Bronchial epithelial cell (primary cell): ENCODE measurements around the gene GALNT5. TPM values are rescaled to one million over a fixed set of nuclear protein-coding genes. Genes with fewer than 3 reads are reported as not detected.
"Not testable (repeated sequence)": the region's sequence is repeated elsewhere in the genome, so short reads cannot be mapped to it uniquely, and the experiment has no call there.

ENCODE experiments used
- DNase-seq: peaks from one replicate; pipeline ENCODE4 v3.0.0-alpha.2; 2010; ENCODE audit warnings: low read depth
- FAIRE-seq: peaks from 2 replicates; lab custom pipeline; 2011; peaks lifted over from hg19 to GRCh38; lab: Jason Lieb, UNC
- H3K27me3 ChIP-seq: 2 replicates; pipeline ENCODE4 v1.5.1; 2011; ENCODE audit warnings: low read length; ENCODE audit not compliant: control insufficient read depth, insufficient read depth
- H3K36me3 ChIP-seq: 2 replicates; pipeline ENCODE4 v1.5.1; 2011; ENCODE audit warnings: low read length; ENCODE audit not compliant: control insufficient read depth, insufficient read depth
- H3K4me3 ChIP-seq: 2 replicates; pipeline ENCODE4 v1.5.1; 2011; ENCODE audit warnings: mild to moderate bottlenecking, low read depth, low read length, control low read depth
- total RNA-seq: library from RNA; depleted of rRNA; stranded (reverse); fragments of >200 nt; gene quantifications from 2 replicates; pipeline ENCODE4 v1.2.1, GENCODE V29; 2014
- TF ChIP-seq, protein P1 (sequence below): IDR thresholded peaks from 2 replicates; pipeline ENCODE4 v1.5.1; 2011; ENCODE audit warnings: mild to moderate bottlenecking, moderate library complexity, low read length, control low read depth, inconsistent platforms; ENCODE audit not compliant: insufficient read depth, severe bottlenecking

GALNT5 gene
- total RNA-seq, 1 donor from 2014 or later, result 26.1 TPM

DNA sequence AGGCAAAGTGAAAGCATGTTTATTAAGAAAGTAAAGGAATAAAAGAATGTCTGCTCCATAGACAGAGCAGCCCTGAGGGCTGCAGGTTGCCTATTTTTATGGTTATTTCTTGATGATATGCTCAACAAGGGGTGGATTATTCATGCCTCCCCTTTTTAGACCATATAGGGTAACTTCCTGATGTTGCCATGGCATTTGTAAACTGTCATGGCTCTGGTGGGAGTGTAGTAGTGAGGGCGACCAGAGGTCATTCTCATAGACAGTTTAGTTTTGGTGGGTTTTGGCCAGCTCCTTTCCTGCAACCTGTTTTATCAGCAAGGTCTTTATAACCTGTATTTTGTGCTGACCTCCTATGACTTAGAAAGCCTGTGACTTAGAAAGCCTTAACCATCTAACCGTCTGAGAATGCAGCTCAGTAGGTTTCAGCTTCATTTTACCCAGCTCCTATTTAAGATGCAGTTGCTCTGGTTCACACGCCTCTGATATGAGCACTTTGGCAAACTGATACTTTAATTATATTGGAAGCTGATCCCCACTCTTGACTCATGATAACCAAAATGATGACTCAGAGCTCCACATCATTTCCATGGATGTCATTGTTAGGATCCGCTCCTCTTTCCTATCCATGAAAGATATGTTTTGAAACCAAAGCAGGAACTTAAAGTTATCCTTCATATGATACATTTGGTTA lies 82.6 kb downstream of the GALNT5 start:
- Histone ChIP-seq H3K36me3 (no peaks in the 10 kb centered on the region), H3K27me3 (no peaks in the 10 kb centered on the region), H3K4me3 (no peak overlapping the region)
- DNase-seq (peak; percentile 35), FAIRE-seq (no peak)
- TF ChIP-seq, protein P1, sequence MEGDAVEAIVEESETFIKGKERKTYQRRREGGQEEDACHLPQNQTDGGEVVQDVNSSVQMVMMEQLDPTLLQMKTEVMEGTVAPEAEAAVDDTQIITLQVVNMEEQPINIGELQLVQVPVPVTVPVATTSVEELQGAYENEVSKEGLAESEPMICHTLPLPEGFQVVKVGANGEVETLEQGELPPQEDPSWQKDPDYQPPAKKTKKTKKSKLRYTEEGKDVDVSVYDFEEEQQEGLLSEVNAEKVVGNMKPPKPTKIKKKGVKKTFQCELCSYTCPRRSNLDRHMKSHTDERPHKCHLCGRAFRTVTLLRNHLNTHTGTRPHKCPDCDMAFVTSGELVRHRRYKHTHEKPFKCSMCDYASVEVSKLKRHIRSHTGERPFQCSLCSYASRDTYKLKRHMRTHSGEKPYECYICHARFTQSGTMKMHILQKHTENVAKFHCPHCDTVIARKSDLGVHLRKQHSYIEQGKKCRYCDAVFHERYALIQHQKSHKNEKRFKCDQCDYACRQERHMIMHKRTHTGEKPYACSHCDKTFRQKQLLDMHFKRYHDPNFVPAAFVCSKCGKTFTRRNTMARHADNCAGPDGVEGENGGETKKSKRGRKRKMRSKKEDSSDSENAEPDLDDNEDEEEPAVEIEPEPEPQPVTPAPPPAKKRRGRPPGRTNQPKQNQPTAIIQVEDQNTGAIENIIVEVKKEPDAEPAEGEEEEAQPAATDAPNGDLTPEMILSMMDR, result no peak

DNA sequence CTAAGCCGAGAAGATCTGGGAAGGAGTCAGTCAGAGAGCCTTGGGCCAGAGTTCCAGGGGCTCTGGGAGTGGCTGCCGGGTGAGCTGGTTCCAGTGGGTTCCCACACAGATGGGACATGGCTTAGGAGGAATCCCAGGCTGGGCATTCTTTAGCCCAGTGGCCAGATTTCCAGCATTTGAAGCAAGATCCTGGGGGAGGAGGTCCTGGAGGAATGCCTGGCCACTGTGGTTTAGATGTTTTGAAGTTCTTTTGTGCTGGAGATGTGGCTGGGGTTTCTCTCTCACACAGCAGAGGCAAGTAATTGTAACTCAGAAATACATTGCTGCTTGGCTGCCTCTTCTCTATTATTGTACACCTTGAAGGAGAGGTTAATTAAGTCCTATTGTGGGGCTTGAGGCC lies 83.9 kb downstream of the GALNT5 start:
- not testable (repeated sequence) for FAIRE-seq, H3K27me3 ChIP-seq, H3K36me3 ChIP-seq, H3K4me3 ChIP-seq, DNase-seq

DNA sequence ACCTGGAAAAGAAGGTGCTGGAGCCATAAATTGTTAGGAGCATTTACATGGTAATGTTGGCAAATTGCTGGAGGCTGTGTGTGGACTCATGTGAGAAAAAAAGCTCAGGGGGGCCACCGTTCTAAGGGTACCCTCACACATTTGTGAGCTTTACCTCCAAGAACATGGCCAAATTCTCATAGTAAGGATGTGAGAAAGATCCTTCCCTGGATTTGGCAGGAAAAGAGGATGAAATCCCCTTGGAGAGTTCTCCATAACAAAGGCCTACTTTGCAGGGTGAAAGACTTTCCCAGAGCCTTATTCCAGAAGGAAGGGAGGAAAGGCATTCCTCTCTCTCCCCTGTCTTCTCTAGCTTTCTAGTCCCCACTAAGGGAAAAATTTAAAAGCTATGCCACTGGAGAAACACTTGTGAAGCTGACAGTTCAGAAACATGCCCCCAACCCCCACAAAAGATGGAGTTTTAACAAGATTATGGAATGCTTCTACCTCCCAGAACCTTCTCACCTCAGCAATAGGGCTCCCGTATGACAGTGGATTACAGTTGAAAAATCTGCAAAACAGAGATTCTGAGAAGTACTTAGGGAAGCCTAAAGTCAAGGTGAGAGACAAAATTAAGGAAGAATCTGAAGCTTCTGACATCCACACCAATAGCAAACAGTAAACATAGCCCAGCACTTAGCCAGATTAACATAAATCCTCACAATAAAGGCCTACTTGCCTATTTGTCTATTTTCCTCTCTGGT lies 88.3 kb downstream of the GALNT5 start:
- DNase-seq (no peak), FAIRE-seq (no peak)
- Histone ChIP-seq H3K27me3 (no peaks in the 10 kb centered on the region), H3K36me3 (no peaks in the 10 kb centered on the region), H3K4me3 (no peak overlapping the region)
- TF ChIP-seq, protein P1, result no peak

DNA sequence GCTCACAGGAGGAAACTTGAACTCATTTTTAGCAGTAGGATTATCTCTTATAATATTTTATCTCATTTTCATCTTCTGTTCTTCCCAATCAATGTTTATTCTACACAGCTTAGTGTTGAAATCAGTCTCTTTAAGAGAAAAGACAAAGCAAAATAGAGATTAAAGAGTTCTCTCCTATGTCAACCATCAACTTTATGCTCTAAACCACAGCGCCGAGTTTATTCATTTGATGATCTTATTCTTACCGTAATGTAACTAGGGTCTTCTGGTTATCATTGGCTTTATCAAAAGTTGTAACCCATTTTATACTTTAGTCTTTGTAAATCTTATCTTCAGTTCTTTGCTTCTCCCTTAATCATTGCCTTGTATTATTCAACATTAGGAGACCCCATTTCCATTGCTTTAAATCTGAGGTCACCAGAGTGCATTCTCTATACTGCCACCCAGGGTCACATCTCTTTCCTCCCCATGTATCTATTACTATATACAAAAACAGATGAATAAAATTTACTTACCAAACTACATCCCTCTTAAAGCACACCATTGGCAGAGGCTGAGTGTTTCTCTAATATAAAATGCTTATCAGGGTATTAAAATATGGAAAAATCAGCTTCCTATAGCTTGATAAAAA lies 90.9 kb downstream of the GALNT5 start:
- DNase-seq (no peak), FAIRE-seq (no peak)
- TF ChIP-seq, protein P1, result no peak
- Histone ChIP-seq H3K36me3 (no peaks in the 10 kb centered on the region), H3K4me3 (no peak overlapping the region), H3K27me3 (peaks cover 1% of the 10 kb centered on the region)

DNA sequence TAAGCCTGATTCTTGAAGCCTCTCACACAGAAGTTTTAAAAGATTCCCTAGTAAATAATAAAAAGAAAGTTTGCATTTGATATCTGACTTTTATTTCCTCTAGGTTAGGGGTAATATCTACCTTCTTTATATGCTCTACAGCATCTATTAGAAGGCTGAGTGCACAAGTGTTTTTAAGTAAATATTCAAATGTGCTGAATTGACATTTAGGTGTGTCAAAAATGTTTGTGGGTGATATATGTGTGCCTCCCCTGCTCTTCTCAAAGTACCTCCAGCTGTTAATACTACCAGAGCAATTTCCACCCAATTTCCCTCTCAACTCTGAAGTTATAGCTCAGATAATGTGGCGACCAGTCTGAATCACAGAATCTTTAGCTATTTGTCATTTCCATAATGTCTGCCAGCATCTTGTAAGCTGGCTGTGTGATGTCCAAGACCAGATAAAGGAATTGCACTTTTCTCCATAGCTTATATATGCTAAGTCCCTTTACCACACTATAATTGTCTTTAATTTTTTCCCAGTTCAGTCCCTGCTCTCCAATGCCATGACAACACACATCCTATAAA lies 92.5 kb downstream of the GALNT5 start:
- FAIRE-seq, result no peak
- no peak overlapping the region for H3K4me3 ChIP-seq
- TF ChIP-seq, protein P1, result no peak
- H3K27me3 ChIP-seq, result peaks cover 1% of the 10 kb centered on the region
- no peak for DNase-seq
- no peaks in the 10 kb centered on the region for H3K36me3 ChIP-seq

DNA sequence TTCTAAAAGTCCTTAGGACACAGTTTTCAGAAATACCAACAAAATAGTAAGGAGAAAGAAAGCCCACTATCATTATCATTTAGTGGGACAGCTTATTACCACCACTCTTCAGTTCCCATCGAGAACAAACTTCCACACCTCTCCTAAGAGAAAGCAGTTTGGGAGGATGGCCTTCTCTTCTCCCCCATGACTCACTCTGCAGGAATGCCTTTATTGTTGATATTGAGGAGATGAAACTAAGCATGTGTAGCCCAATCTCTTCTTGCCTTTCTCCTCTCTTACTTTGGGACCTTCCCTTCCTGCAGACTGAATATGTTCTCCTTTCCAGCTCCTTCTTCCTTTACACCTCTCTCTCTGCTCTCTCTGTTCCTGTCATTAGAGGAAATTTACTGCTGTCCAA lies 98.1 kb downstream of the GALNT5 start:
- FAIRE-seq, result no peak

More for the DNA sequence above, 98.1 kb downstream of the GALNT5 start:
- DNase-seq, result peak; percentile 37
- Histone ChIP-seq H3K36me3 (no peaks in the 10 kb centered on the region), H3K27me3 (peaks cover 1% of the 10 kb centered on the region), H3K4me3 (no peak overlapping the region)
- TF ChIP-seq, protein P1, result no peak
